Kidney epithelial cell (primary cell): ENCODE data around the gene PTTG2. TPM values are rescaled to one million over a fixed set of nuclear protein-coding genes. Genes with fewer than 3 reads are reported as not detected.

Experiments
- DNase-seq: peaks from one replicate; pipeline ENCODE4 v3.0.0-alpha.2; 2010; ENCODE audit warnings: low read depth
- H3K27me3 ChIP-seq: 2 replicates; pipeline ENCODE4 v1.6.0; 2011; ENCODE audit warnings: low read length; ENCODE audit not compliant: control insufficient read depth, insufficient read depth
- H3K36me3 ChIP-seq: 2 replicates; pipeline ENCODE4 v1.5.1; 2011; ENCODE audit warnings: low read length; ENCODE audit not compliant: control insufficient read depth, insufficient read depth
- H3K4me3 ChIP-seq: 2 replicates; pipeline ENCODE4 v1.5.1; 2011; ENCODE audit warnings: low read depth, mild to moderate bottlenecking, control low read depth, low read length
- total RNA-seq: library from RNA; depleted of rRNA; stranded (reverse); fragments of >200 nt; gene quantifications from 2 replicates; pipeline ENCODE4 v1.2.3, GENCODE V29; 2015
- TF ChIP-seq, protein P1 (sequence below): IDR thresholded peaks from 2 replicates; pipeline ENCODE4 v1.5.1; 2011; ENCODE audit warnings: mild to moderate bottlenecking, moderate library complexity, low read length, control low read depth, inconsistent platforms; ENCODE audit not compliant: insufficient read depth, poor library complexity, severe bottlenecking

Gene PTTG2
- total RNA-seq, 1 donor from 2014 or later = not detected

DNA sequence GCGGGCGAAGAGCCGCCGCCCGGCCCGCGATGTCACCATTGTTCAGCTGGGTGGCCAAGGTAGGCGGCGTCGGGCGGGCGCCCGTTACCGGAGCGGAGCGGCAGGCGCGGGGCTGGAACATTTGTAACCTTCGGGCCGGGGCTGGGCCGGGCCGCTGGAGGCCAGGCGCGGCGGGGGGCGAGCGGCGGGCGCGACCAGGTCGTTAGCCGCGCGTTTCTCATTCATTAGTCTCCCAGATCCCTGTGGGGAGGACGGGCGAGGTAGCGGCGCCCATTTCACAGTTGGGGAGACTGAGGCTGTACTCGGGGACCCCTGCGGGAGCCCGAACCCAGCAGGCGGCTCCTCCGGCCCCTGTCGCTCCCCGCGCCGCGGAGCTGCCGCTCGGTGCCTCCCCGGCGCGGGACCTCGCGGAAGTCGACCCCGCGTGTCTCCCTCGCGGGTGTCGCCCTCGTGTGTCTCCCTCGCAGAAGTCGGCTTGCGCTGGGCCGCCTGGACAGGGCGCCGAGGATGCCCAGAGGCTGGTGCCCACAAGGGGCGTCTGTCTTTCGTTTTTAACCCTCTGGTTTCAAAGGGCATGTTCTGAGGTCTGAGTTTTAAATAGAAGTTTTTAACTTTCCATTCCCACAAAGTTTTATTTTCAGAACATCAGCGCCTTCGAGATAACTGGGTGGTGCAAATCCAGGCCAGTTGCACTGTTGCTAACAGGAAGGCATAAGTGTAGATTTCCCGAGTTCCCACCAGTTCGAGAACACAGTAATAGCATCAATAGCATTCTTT lies 17.5 kb downstream of the PTTG2 start:
- Histone ChIP-seq H3K4me3 (peak overlapping the region; percentile 49), H3K36me3 (no peaks in the 10 kb centered on the region), H3K27me3 (no peaks in the 10 kb centered on the region)
- no peak for DNase-seq
- TF ChIP-seq, protein P1, sequence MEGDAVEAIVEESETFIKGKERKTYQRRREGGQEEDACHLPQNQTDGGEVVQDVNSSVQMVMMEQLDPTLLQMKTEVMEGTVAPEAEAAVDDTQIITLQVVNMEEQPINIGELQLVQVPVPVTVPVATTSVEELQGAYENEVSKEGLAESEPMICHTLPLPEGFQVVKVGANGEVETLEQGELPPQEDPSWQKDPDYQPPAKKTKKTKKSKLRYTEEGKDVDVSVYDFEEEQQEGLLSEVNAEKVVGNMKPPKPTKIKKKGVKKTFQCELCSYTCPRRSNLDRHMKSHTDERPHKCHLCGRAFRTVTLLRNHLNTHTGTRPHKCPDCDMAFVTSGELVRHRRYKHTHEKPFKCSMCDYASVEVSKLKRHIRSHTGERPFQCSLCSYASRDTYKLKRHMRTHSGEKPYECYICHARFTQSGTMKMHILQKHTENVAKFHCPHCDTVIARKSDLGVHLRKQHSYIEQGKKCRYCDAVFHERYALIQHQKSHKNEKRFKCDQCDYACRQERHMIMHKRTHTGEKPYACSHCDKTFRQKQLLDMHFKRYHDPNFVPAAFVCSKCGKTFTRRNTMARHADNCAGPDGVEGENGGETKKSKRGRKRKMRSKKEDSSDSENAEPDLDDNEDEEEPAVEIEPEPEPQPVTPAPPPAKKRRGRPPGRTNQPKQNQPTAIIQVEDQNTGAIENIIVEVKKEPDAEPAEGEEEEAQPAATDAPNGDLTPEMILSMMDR = peak; percentile 67

DNA sequence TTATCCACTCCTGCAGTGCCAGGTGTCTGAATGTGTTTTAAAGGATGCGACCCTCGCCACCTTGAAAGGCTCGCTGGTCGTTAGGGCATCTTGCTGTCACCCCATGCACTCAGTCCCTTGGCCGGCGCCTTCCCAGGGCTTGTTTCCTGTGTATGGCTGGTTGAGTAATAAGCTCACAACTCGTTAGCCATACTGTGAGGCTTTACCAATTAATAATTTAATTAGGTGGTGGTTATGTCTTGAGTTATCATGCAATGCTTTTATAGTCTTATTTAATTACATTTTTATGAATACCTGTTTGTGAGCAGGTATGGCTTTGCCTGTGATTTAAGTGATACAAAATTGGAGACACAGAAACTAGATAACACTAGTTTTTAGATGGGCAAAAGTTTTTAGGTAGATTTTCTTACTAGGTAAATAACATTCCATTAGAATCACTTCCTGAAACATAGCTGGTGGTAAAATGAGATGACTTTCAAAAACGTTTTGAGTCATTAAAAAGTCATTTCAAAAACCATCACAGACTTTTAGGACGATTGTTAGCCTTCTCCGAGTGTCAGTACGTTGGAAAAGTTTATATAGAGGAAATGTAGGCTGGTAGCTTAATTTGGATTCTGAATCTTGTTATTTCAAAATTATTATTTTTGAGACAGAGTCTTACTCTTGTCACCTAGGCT lies 18.2 kb downstream of the PTTG2 start:
- no peak for DNase-seq
- Histone ChIP-seq H3K36me3 (no peaks in the 10 kb centered on the region), H3K27me3 (no peaks in the 10 kb centered on the region), H3K4me3 (peak overlapping the region; percentile 49)
- TF ChIP-seq, protein P1 = no peak

DNA sequence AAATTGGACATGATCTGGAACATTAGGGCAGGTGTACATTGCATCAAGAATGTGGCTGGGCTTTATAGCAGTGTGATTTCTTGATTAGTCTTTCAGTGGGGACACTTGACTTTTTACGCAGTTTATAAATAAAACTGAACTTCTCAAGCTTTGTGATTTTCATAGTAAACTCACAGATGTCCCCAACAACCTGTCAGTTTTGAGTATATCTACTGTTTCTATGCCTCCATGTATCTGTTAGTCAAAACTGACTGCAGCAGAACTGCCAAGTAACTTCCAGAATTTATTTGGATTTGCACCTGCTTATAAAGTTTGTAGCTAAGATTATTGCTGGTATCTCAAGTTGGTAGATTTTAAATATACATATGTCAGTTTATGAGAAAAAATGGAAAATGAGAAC lies 20.0 kb downstream of the PTTG2 start:
- Histone ChIP-seq H3K27me3 (no peaks in the 10 kb centered on the region), H3K36me3 (no peaks in the 10 kb centered on the region), H3K4me3 (no peak overlapping the region)
- DNase-seq = no peak
- TF ChIP-seq, protein P1 = no peak

DNA sequence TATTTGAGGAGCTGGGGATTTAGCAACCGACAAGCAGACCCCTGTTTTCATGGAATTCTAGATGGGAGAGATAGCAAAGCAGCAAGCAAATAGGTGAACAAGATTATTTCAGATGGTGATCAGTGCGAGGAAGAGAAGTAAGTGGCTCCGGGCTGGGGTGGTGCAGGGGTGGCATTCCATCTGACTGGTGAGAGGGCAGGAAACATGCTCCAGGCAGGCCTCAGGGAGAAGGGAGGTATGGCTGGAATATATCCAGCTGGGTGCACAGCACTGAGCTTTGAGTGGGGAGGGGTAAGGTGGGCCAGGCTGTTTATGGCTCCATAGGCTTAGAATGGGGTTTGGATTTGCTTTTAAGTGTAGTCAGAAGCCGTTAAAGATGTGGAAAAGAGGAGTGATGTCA lies 21.2 kb downstream of the PTTG2 start:
- TF ChIP-seq, protein P1 = no peak
- Histone ChIP-seq H3K4me3 (no peak overlapping the region), H3K27me3 (no peaks in the 10 kb centered on the region), H3K36me3 (no peaks in the 10 kb centered on the region)
- DNase-seq = no peak

DNA sequence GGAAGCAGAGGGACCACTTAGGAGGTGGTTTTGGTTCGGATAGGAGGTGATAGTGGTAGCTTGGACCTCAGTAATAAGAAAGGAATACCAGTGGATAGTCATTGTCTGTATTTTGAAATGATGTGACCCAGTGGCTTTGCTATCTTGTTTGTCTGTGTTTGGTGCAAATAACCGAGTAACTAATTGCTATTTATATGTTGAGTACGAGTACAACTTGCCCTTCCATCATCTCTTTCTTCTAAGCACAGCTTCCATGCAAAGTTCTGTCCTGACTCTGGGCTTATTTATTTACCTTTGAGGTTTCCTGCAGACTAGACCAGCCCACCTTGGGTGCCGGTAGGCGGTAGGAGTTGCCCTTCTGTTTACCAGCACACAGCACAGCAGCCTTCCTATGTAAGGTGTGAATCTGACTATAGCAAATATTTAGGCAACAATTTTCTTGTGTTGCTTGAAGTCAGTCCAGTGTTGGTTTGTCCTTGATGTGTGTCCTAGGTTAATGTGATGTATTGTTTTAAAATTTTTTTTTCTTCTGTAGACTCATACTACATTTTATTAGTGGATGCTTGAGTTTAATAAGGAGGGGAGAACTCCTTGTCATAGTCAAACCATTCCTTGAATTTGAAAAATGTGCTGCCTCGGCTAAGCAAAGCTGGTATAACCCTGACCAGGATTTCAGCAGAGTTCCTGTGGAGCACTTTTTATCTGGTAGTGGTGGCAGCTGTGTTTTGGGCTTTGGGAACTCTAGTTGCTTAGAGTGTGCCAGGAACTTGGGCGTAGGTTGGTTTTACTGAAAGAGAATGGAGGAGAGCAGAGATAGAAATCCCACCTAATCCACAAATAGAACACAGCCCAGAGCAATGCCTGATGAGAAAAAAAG lies 21.9 kb downstream of the PTTG2 start:
- no peak overlapping the region for H3K4me3 ChIP-seq
- TF ChIP-seq, protein P1 = no peak
- H3K27me3 ChIP-seq = no peaks in the 10 kb centered on the region
- H3K36me3 ChIP-seq = no peaks in the 10 kb centered on the region
- DNase-seq = no peak
